ENCODE measurements around the gene PDGFRA.
"Not testable (repeated sequence)": the region's sequence is repeated elsewhere in the genome, so short reads cannot be mapped to it uniquely, and the experiment has no call there.

PDGFRA gene

DNA sequence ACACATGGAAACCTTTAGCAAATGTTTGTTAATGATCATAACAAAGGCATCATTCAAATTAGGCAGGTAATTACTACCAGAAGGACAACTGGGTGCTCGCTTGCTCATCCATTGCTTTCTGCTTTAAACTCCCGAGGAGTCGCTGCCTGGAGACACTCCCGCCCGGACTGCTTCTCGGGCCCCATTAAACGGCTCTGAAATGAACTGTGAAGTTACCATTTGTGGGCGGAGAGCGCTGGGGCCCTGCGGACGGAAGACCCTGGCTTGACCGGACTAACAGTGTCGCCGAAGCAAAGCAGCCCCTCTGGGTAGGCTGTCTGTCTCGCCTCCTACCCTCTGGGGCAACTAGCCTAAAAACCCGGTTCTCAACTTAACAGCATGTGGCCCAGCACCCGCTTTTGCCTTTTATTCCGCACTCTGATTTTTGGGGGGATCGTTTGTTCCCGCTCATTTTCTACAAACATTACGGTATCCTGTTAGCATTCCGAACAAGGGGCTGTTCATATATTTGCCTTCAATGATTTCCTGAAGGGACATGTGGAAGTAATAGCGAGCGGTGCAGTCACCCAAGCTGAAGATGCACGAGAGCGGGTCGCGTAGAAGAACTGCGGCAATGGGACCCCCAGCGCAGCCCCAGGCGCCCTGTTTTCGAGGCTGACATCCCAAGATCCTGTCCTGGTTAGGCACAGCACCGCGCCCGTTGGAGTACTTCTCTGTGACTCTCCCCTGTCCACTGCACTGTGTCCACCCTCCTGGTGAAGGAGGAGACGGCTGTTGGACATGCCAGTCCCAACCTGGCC, 1.6 kb upstream of the PDGFRA start:
- DNase-seq (ENCODE audit: low read depth in 3 of 3): no peak

DNA sequence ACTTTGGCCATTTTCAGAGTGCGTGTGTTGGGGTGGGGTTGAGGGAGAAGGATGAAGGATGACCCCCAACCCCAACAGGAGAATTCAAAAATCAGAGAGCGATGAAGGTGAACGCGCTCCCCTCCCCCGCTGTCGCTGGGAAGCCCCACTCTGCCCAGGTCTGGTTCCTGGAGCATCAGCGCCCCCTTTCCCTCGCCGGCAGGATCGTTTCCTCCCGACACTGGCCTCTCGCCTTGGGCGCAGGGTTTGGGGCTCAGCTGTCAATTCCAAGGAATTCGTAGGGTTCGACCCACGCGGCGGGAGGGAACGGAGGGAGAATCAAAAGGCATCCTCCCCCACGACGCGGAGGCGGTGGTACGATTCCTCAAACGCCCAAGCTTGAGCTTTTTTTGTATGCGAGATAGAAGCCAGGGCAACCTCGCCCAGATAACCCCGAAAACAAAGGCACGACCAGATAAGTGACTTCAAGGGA, 1.0 kb upstream of the PDGFRA start:
- no peak for DNase-seq (ENCODE audit: low read depth in 3 of 3)

GRCh38 chr4:54228546-54228945, 547 bp upstream of the PDGFRA start:
- no peak for DNase-seq (ENCODE audit: low read depth in 3 of 3)

- DNase-seq (ENCODE audit: low read depth in 3 of 3): no peak
These were observed 764 bp downstream of the PDGFRA start for GRCh38 chr4:54229631-54230483.

GRCh38 chr4:54230484-54231418, 1.7 kb downstream of the PDGFRA start:
- no peak for DNase-seq (ENCODE audit: low read depth in 3 of 3)

- DNase-seq (ENCODE audit: low read depth in 3 of 3): no peak
These were observed 2.3 kb downstream of the PDGFRA start for GRCh38 chr4:54231419-54231767.

DNA sequence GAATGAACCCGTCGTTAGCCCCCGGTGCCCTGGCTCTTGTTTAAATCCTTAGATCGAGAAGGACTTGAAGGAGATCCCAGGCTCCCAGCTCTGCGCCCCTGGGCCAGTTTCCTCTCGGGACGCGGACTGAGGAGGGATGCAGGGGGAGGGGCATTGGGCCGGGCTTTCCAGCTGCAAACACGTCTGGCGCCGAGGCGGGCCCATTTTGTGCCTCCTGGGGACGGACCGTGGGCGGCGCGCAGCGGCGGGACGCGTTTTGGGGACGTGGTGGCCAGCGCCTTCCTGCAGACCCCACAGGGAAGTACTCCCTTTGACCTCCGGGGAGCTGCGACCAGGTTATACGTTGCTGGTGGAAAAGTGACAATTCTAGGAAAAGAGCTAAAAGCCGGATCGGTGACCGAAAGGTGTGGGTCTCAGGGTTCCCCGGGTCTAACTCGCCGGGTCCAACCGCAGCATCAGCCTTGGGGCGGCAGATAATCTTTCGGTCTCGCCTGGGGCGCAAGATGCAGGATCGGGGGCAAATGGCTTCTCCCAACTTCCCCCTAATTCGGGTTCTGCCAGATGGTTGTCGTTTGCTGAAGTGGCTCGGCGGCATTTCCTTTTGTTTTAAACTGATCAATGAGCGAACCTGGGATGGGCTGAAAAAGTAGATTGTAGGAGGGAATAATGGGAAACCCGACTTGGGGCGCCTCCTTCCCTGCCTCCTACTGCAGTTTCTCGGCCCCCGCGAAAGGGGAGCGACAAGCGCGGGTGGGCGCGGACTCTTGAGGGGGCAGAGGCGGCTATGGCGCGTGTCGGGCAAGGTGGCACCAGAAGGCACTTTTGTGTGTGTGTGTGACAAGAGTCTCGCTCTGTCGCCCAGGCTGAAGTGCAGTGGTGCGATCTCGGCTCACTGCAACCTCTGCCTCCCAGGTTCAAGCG, 2.9 kb downstream of the PDGFRA start:
- no peak for DNase-seq (ENCODE audit: low read depth in 3 of 3)

GRCh38 chr4:54233277-54233696, 4.2 kb downstream of the PDGFRA start:
- peak; percentile 34 to 70 (median 56) for DNase-seq (ENCODE audit: low read depth in 3 of 3)

GRCh38 chr4:54233697-54234496, 4.8 kb downstream of the PDGFRA start:
- peak; percentile 36 to 60 (median 43) for DNase-seq (ENCODE audit: low read depth in 3 of 3)

DNA sequence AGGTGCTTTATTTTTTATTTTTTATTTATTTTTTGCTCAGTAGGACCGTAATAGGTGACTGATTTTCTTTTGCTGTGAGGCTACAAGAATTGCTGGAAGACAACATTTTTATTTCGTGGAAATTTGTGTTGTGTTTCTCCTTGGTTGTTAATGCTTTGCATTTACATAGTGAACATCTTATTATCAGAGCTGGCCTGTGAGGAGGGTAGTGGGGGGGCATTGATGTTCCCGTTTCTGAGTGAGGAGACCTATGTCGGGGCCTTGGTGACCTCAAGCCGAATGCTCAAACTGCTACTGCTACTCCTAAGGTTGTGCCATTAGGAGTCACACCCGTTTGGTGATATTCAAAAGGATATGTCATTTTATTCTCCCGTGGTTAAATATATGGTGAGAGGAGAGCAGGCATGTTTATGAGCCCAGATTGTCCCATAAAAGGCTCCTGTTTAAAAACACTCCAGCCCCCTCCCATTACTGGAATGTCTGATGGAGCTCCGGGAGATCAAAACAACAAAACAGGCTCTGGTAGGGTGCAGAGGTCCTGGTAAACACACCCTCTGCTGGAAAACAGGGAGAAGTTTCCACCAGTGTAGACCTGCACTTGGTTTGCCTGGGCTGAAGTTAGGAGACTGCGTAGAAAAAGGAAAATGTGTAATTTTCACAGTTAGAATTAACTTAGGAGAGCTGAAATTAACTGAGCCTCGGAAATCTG, 5.6 kb downstream of the PDGFRA start:
- no peak for DNase-seq (ENCODE audit: low read depth in 3 of 3)

GRCh38 chr4:54236316-54236715, 7.2 kb downstream of the PDGFRA start:
- not testable (repeated sequence) for DNase-seq (ENCODE audit: low read depth in 3 of 3)

DNA sequence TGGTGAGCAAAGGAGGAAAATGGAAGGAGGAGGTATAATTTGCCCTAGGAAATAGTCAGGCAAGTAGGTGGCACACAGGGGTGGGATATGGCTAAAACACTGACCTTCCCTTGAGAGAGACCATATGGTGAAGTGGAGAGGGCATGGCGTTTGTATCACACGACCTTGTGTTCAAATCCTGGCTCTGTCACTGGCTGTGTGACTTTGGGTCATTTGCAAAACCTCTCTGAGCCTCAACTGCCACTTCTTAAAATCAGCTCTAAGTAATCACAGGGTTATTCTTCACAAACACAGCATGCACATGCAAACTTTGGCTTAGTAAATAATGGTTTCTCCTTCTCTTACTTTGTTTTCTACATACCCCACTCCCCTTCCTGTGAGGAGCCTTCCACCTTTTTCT, 8.7 kb downstream of the PDGFRA start:
- DNase-seq (ENCODE audit: low read depth in 3 of 3): no peak

DNA sequence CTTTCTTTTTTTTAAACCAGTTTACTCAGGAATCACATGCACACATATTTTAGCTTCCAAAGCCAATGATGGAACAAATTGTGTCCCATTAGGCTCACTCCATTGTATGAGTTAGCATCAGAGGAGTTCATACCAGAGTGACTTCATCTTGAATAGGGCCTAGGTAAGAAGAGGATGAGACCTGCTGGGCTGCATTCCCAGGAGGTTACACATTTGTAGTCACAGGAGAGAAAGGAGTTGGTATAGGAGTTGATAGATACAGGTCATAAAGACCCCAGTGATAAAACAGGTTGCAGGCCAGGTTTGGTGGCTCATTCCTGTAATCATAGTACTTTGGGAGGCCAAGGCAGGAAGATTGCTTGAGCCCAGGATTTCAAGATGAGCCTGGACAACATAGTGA, 9.3 kb downstream of the PDGFRA start:
- no peak for DNase-seq (ENCODE audit: low read depth in 3 of 3)

DNA sequence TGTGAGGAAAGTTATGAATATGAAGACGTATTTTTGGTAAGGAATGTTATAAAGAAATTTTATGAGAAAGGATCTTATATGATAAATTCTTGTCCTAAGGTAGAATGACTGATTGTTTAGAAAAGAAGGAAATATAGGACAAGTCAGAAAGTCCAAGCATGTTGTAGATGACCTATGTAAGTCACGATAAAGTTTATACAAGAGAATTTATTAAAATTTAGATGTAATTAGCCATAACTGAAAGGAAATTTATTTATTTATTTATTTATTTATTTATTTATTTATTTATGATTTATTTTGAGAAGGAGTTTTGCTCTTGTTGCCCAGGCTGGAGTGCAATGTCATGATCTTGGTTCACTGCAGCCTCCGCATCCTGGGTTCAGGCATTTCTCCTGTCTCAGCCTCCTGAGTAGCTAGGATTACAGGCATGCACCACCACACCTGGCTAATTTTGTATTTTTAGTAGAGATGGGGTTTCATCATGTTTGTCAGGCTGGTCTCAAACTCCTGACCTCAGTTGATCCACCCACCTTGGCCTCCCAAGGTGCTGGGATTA, 12.3 kb downstream of the PDGFRA start:
- not testable (repeated sequence) for DNase-seq (ENCODE audit: low read depth in 3 of 3)

- DNase-seq (ENCODE audit: low read depth in 3 of 3): not testable (repeated sequence)
These were observed 14.4 kb downstream of the PDGFRA start for GRCh38 chr4:54243541-54243940.

- DNase-seq (ENCODE audit: low read depth in 3 of 3): not testable (repeated sequence)
These were observed 23.2 kb downstream of the PDGFRA start for GRCh38 chr4:54252312-54252711.

DNA sequence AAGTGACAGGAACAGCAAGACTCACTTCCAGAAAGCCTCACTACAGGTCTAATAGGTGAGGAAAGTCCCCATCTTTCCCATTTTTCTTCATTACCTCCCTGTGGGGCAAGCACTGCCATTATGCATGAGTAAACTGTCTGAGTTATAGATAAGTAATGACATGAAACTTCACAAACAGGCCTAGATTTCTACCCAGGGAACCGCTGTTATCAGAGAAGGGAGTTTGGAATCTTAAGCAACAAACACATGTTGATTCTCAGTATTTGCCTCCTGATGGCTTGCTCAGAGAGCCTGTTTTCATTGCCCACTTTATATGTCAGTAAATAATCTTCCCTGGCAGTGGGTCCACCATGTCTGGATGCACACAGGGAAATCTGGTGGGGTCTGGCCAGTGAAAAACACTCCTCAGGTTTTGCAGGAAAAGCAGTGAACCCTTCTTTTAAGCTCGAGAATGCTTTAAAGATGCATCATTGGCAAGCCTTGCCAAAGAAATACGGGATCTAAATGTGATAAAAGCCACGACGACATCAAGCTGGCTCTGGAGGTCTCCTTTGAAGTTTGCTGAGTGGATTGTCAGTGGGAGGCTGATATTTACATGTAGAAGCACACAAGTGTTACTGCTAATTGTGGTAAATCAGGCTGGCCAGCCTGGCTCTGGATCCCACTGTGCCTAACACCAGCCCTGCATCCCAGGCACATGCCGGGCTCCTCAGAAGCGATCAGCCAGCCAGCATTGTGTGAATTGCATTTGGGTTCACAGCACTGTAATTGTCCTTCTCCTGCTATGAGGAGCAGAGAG, 25.2 kb downstream of the PDGFRA start:
- no peak for DNase-seq (ENCODE audit: low read depth in 3 of 3)

GRCh38 chr4:54254915-54255246, 25.8 kb downstream of the PDGFRA start:
- DNase-seq (ENCODE audit: low read depth in 3 of 3): no peak
